ENCODE data around the gene PRH2. TPM values are rescaled to one million over a fixed set of nuclear protein-coding genes. Genes with fewer than 3 reads are reported as not detected.

Gene PRH2
- total RNA-seq, 1 experiment from 2014 or later = not detected

DNA sequence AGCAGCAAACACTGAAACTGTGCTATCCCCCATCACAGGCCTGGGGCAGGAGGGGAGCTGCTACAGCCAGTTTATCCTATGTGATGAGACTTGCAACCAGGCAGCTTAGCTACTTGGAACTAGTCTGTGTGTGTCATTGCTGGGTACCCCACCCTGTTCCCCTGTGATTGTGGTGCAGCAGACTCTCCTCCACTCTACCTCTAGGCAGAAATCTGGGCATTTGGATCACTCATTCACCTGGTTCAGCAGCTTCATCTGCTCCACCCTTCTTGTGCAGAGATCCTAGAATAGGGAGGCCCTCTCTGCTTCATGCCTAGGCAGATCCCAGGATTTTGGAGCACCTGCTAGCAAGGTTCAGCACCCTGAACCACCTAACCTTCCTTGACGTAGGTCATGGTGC, 28.5 kb upstream of the PRH2 start:
- no peak for ATAC-seq
- H3K9me2 ChIP-seq (ENCODE audit: insufficient read depth) = no peaks in the 10 kb centered on the region
- no peaks in the 10 kb centered on the region for H3K27me3 ChIP-seq (ENCODE audit: insufficient read depth, low read length)
- CTCF ChIA-PET = no interaction called here
- BruUV-seq (replicated peaks) = no TSS peak
- no peaks in the 10 kb centered on the region for H4K20me1 ChIP-seq (ENCODE audit: insufficient read depth)
- no peak overlapping the region for H3K27ac ChIP-seq (ENCODE audit: low read depth, low read length)
- no peak overlapping the region for H3K9ac ChIP-seq (ENCODE audit: low read length)
- H3K4me3 ChIP-seq (replicated peaks in 1 of 2; ENCODE audit: low read depth in 1 of 2, low read length in 2 of 2) = no peak overlapping the region
- peaks cover 0 to 7% of the 10 kb centered on the region in 2 experiments; a peak in 2 of 4 replicates for H3K9me3 ChIP-seq (ENCODE audit: control insufficient read depth in 1 of 2, insufficient read depth in 1 of 2, low read depth in 1 of 2, low read length in 2 of 2)
- H2AFZ ChIP-seq (ENCODE audit: low read depth, low read length, poor library complexity, severe bottlenecking) = no peak overlapping the region
- 0 out of 4 replicates have a peak, but pooled peaks cover 0 to 3% of the 10 kb centered on the region in 2 experiments for H3K36me3 ChIP-seq (ENCODE audit: control insufficient read depth in 1 of 2, insufficient read depth in 2 of 2, low read length in 2 of 2)
- POLR2A ChIA-PET = no interaction called here
- H3K79me2 ChIP-seq (ENCODE audit: insufficient read depth, low read length) = no peaks in the 10 kb centered on the region; the same call in 1 of the 2 replicates
- TF ChIP-seq EGR1 (IDR thresholded peaks at IDR 0.05; ENCODE audit: low read depth) (no peak), SP1 (IDR thresholded peaks at IDR 0.05; ENCODE audit: low read depth) (no peak), ZNF274 (IDR thresholded peaks at IDR 0.05; ENCODE audit: low read depth, low read length) (no peak), CEBPB (IDR thresholded peaks at IDR 0.05; ENCODE audit: low read depth) (no peak), POLR2A (IDR thresholded peaks at IDR 0.05; ENCODE audit: borderline replicate concordance, extremely low read depth, insufficient read depth, insufficient read length) (no peak), ELF1 (IDR thresholded peaks at IDR 0.05; ENCODE audit: borderline replicate concordance, low read depth) (no peak), EZH2phosphoT487 (IDR thresholded peaks at IDR 0.05; ENCODE audit: borderline replicate concordance) (no peak), RAD21 (IDR thresholded peaks at IDR 0.05; ENCODE audit: low read depth) (no peak), CBX3 (IDR thresholded peaks at IDR 0.05; ENCODE audit: low read depth) (no peak), ZFX (IDR thresholded peaks at IDR 0.05) (no peak), YY1 (IDR thresholded peaks at IDR 0.05; ENCODE audit: extremely low read depth, insufficient replicate concordance, low read depth, low read length) (no peak)
- TF ChIP-seq, protein P1, sequence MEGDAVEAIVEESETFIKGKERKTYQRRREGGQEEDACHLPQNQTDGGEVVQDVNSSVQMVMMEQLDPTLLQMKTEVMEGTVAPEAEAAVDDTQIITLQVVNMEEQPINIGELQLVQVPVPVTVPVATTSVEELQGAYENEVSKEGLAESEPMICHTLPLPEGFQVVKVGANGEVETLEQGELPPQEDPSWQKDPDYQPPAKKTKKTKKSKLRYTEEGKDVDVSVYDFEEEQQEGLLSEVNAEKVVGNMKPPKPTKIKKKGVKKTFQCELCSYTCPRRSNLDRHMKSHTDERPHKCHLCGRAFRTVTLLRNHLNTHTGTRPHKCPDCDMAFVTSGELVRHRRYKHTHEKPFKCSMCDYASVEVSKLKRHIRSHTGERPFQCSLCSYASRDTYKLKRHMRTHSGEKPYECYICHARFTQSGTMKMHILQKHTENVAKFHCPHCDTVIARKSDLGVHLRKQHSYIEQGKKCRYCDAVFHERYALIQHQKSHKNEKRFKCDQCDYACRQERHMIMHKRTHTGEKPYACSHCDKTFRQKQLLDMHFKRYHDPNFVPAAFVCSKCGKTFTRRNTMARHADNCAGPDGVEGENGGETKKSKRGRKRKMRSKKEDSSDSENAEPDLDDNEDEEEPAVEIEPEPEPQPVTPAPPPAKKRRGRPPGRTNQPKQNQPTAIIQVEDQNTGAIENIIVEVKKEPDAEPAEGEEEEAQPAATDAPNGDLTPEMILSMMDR (IDR thresholded peaks at IDR 0.05 in 2 of 3, conservative IDR thresholded peaks at IDR 0.05 in 1 of 3; ENCODE audit: borderline replicate concordance in 1 of 3, insufficient read depth in 1 of 3, low read depth in 2 of 3, low read length in 2 of 3) = no peak
- TF ChIP-seq, protein P2, sequence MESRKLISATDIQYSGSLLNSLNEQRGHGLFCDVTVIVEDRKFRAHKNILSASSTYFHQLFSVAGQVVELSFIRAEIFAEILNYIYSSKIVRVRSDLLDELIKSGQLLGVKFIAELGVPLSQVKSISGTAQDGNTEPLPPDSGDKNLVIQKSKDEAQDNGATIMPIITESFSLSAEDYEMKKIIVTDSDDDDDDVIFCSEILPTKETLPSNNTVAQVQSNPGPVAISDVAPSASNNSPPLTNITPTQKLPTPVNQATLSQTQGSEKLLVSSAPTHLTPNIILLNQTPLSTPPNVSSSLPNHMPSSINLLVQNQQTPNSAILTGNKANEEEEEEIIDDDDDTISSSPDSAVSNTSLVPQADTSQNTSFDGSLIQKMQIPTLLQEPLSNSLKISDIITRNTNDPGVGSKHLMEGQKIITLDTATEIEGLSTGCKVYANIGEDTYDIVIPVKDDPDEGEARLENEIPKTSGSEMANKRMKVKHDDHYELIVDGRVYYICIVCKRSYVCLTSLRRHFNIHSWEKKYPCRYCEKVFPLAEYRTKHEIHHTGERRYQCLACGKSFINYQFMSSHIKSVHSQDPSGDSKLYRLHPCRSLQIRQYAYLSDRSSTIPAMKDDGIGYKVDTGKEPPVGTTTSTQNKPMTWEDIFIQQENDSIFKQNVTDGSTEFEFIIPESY (IDR thresholded peaks at IDR 0.05; ENCODE audit: extremely low read depth, insufficient replicate concordance, low read length) = no peak
- TF ChIP-seq, protein P3, sequence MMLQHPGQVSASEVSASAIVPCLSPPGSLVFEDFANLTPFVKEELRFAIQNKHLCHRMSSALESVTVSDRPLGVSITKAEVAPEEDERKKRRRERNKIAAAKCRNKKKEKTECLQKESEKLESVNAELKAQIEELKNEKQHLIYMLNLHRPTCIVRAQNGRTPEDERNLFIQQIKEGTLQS (IDR thresholded peaks at IDR 0.05) = no peak
- DNase-seq (ENCODE audit: low read depth, low spot score) = no peak
- H3K4me1 ChIP-seq (ENCODE audit: control insufficient read depth in 1 of 2, insufficient read depth in 2 of 2, low read length in 2 of 2) = no peaks in the 10 kb centered on the region
- RAD21 ChIA-PET (ENCODE audit: low non-redundant PET in 1 of 2, low total read pairs in 2 of 2, uncharacterized antibody in 2 of 2, unreplicated experiment in 2 of 2) = no interaction called here
- no peak overlapping the region for H3K4me2 ChIP-seq (ENCODE audit: low read length)
- intact Hi-C loops (cut with micrococcal nuclease) = no loop called here
